Heart left ventricle (tissue), 16 donors: ENCODE data around the gene NFATC2. TPM values are rescaled to one million over a fixed set of nuclear protein-coding genes. Genes with fewer than 3 reads are reported as not detected.

Experiments used
- ATAC-seq, 4 donors: fragments of 200-7000 bp; cut with Tn5 transposase; one replicate each; pipeline ENCODE4 v1.9.1; 2020 to 2022; ENCODE audit warnings: moderate library complexity in 4 of 4, mild to moderate bottlenecking in 3 of 4, moderate number of reproducible peaks in 1 of 4
- DNase-seq, 5 donors: peaks; one replicate each; pipeline ENCODE4 v3.0.0-alpha.2; 2020
- H3K27ac ChIP-seq, 12 donors: fragments of 200-600 bp; sonication (generic) in 4 of 12; one replicate each; pipeline versions ENCODE4 v1.5.0 to v1.8.0; 2016 to 2022; ENCODE audit warnings: mild to moderate bottlenecking in 2 of 12
- H3K27me3 ChIP-seq, 9 donors: fragments of 200-600 bp; sonication (generic) in 2 of 9; one replicate each; pipeline versions ENCODE4 v1.5.1 to v1.8.0; 2016 to 2022; ENCODE audit warnings: mild to moderate bottlenecking in 3 of 9
- H3K36me3 ChIP-seq, 9 donors: fragments of 200-600 bp; sonication (generic) in 2 of 9; one replicate each; pipeline versions ENCODE4 v1.5.0 to v1.8.0; 2018 to 2022; ENCODE audit warnings: mild to moderate bottlenecking in 2 of 9
- H3K4me1 ChIP-seq, 12 donors: fragments of 200-600 bp; sonication (generic) in 4 of 12; one replicate each; pipeline versions ENCODE4 v1.5.0 to v1.8.0; 2016 to 2022; ENCODE audit warnings: mild to moderate bottlenecking in 3 of 12
- H3K4me3 ChIP-seq, 12 donors: fragments of 200-600 bp; sonication (generic) in 4 of 12; one replicate each; pipeline versions ENCODE4 v1.5.0 to v1.8.0; 2017 to 2022; ENCODE audit warnings: mild to moderate bottlenecking in 9 of 12, moderate library complexity in 4 of 12
- H3K9me3 ChIP-seq, 12 donors: fragments of 200-600 bp; sonication (generic) in 4 of 12; one replicate each; pipeline versions ENCODE4 v1.5.0 to v1.8.0; 2016 to 2022; ENCODE audit warnings: mild to moderate bottlenecking in 1 of 12
- POLR2A ChIP-seq, 2 donors: fragments of 450-650 bp; IDR thresholded peaks; one replicate each; pipeline ENCODE4 v1.6.1; 2017; ENCODE audit warnings: antibody characterized with exemption in 2 of 2, mild to moderate bottlenecking in 2 of 2, moderate library complexity in 2 of 2
- WGBS, 4 donors: extraction: QIAGEN DNeasy Blood & Tissue Kit in 2 of 4; methylation state at CpG; one replicate each; pipeline versions ENCODE4 v1.1.5 to v1.1.7; 2013 to 2018; 5-methylcytosine and 5-hydroxymethylcytosine counted together
- intact Hi-C, 10 donors: fragments of 100-400 bp; cut with DNase I; formaldehyde crosslinking; loops; one replicate each; pipeline versions ENCODE4 v1.11.1 to v1.14.2; 2022
- polyA plus RNA-seq, 2 donors: library from polyadenylated mRNA; stranded (reverse); fragments of 200-250 nt; gene quantifications; one replicate each; pipeline ENCODE4 v1.2.3, GENCODE V29; 2013
- total RNA-seq, 9 donors: library from RNA; depleted of rRNA in 2 of 9; stranded (reverse); fragments of >200 nt in 2 of 9; fragmentation: NEBNext Ultra II Directional in 3 of 9; extraction: Animal tissue kit (Norgen Biotek cat#: 25700) in 3 of 9; gene quantifications; one replicate each; pipeline versions ENCODE4 v1.1.0 to v1.2.4, GENCODE V29; 2016 to 2023
- TF ChIP-seq, protein P1 (sequence below), 12 donors: fragments of 200-600 bp; sonication (generic) in 4 of 12; IDR thresholded peaks; one replicate each; pipeline versions ENCODE4 v1.5.0 to v1.8.0; 2018 to 2022; ENCODE audit warnings: antibody characterized with exemption in 12 of 12, mild to moderate bottlenecking in 5 of 12
- donor health status: ischemic (EF 13 %, LVEDD 7.1; RV severe dilation, severe dysfunction).
- donor health status: healthy with polysubstance abuse.
- donor health status: DM: no; HTN: yes; CAD: no.
- donor health status: DM: no; HTN: no; CAD: no.
- donor health status: ischemic (EF 25% LVEDD 6.9; RV normal size, moderate dysfunction).
- donor health status: ischemic (EF 25% LVEDD 5.7; RV mildly dilated, moderate dysfunction).
- donor health status: healthy.
- donor health status: DM: yes; HTN: yes; CAD: no.
- donor health status: ischemic (EF 35%, LVEDD 5.7; RV mildly dilated, moderate dysfunction).
- donor health status: nonischemic (EF 11% LVEDD 7.7; RV severe dilation, severe dysfunction).
- donor health status: DM: yes; HTN: yes; CAD: no.
- donor health status: PGD.
- donor health status: ischemic (EF 29% LVEDD 5.4; RV normal size, mild dysfunction).
- donor health status: nonischemic (EF 23%, LVEDD 6.1; RV moderate dilation, normal function).

Gene NFATC2
- total and polyA plus RNA-seq, 11 donors, result 0.76 to 7.6 (median 3.2) TPM

GRCh38 chr20:51389543-51390264 lies 152.8 kb downstream of the NFATC2 start:
- Histone ChIP-seq H3K4me3 (no peak overlapping the region), H3K27ac (peak overlapping the region; percentile 26 to 76 (median 68)), H3K9me3 (no peaks in the 10 kb centered on the region), H3K4me1 (peaks cover 0 to 68% (median 33%) of the 10 kb centered on the region in 12 donors), H3K36me3 (peaks cover 0 to 20% (median 0%) of the 10 kb centered on the region in 9 donors), H3K27me3 (no peaks in the 10 kb centered on the region)
- peak in 1 of 4 donors; percentile 10 for ATAC-seq
- no peak for DNase-seq
- no peak for TF ChIP-seq POLR2A (IDR thresholded peaks at IDR 0.05)
- TF ChIP-seq, protein P1, sequence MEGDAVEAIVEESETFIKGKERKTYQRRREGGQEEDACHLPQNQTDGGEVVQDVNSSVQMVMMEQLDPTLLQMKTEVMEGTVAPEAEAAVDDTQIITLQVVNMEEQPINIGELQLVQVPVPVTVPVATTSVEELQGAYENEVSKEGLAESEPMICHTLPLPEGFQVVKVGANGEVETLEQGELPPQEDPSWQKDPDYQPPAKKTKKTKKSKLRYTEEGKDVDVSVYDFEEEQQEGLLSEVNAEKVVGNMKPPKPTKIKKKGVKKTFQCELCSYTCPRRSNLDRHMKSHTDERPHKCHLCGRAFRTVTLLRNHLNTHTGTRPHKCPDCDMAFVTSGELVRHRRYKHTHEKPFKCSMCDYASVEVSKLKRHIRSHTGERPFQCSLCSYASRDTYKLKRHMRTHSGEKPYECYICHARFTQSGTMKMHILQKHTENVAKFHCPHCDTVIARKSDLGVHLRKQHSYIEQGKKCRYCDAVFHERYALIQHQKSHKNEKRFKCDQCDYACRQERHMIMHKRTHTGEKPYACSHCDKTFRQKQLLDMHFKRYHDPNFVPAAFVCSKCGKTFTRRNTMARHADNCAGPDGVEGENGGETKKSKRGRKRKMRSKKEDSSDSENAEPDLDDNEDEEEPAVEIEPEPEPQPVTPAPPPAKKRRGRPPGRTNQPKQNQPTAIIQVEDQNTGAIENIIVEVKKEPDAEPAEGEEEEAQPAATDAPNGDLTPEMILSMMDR (IDR thresholded peaks at IDR 0.05), result no peak
- intact Hi-C loops, result loop anchor here in 7 of 10 donors (5.0 to 10.0 kb wide), 7 partner anchors 68 to 705 kb away; no protein-coding TSS in a partner anchor
- WGBS, 4 donors, result 54 to 62% (median 57%) methylated on average over 11 of the region's 11 CpGs

- peak; percentile 28 to 82 (median 38) for ATAC-seq
- TF ChIP-seq, protein P1 (IDR thresholded peaks at IDR 0.05), result no peak
- TF ChIP-seq POLR2A (IDR thresholded peaks at IDR 0.05), result no peak
- peak overlapping the region in 11 of 12 donors; percentile 33 to 76 (median 71) for H3K27ac ChIP-seq
- peaks cover 0 to 63% (median 29%) of the 10 kb centered on the region in 12 donors for H3K4me1 ChIP-seq
- H3K27me3 ChIP-seq, result no peaks in the 10 kb centered on the region
- intact Hi-C loops, result loop anchor here in 7 of 10 donors (5.0 to 10.0 kb wide), 6 partner anchors 103 to 706 kb away; no protein-coding TSS in a partner anchor
- no peaks in the 10 kb centered on the region for H3K9me3 ChIP-seq
- peaks cover 0 to 20% (median 0%) of the 10 kb centered on the region in 9 donors for H3K36me3 ChIP-seq
- no peak for DNase-seq
- WGBS, 4 donors, result 45 to 59% (median 55%) methylated on average over 6 to 7 of the region's 7 CpGs
- no peak overlapping the region for H3K4me3 ChIP-seq
These were observed 153.6 kb downstream of the NFATC2 start for GRCh38 chr20:51388756-51389542.

DNA sequence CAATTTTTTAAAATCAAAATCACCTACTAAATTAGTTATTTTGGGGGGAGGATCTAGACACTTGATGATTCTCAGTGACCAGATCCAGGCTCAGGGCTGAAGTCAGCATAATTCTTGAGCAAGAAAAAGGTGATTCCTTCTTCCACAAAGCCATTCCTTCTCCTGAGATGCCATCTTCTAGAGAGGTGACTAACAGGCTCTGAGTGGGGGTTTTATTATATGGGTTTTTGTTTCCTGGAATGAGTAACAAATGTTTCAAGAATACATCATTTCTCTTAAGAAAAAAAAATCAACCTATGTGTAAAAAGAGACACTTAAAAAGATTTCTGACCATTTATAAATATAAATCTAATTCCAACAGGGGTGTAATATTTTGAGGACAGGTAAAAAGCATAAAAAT lies 154.3 kb downstream of the NFATC2 start:
- no peak overlapping the region for H3K4me3 ChIP-seq
- TF ChIP-seq, protein P1 (IDR thresholded peaks at IDR 0.05), result no peak
- no peak for TF ChIP-seq POLR2A (IDR thresholded peaks at IDR 0.05)
- H3K4me1 ChIP-seq, result peaks cover 0 to 56% (median 21%) of the 10 kb centered on the region in 12 donors
- no peak for DNase-seq
- no peaks in the 10 kb centered on the region for H3K27me3 ChIP-seq
- peaks cover 0 to 20% (median 0%) of the 10 kb centered on the region in 9 donors for H3K36me3 ChIP-seq
- H3K9me3 ChIP-seq, result no peaks in the 10 kb centered on the region
- no peak for ATAC-seq
- intact Hi-C loops, result loop anchor here in 7 of 10 donors (5.0 to 10.0 kb wide), 6 partner anchors 104 to 707 kb away; no protein-coding TSS in a partner anchor
- H3K27ac ChIP-seq, result peak overlapping the region in 6 of 12 donors; percentile 10 to 76 (median 63)
